ENCODE data around the gene CT47B1. TPM values are rescaled to one million over a fixed set of nuclear protein-coding genes. Genes with fewer than 3 reads are reported as not detected.

CT47B1 gene
- total RNA-seq, 4 donors from 2014 or later: not detected

DNA sequence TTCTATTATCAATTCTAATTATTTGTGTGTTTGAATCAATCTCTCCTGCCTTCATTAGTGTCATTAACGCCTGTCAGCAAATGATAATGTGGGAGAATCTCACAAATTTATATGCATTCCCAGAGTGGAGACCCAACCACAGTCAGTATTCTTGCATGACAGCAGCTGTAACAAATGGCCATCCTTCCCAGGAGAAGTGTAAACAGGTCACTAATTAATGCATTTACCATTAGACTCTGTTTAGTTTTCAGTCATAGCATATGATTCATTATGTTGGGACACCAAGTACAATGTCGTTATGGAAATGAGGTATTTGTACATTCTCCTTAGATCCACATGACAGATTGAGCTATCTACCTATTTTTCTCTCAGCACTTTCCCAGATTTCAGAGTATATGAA lies 50.5 kb downstream of the CT47B1 start:
- DNase-seq: no peak
- Histone ChIP-seq H3K27me3 (no peaks in the 10 kb centered on the region), H3K36me3 (no peaks in the 10 kb centered on the region), H3K4me1 (no peaks in the 10 kb centered on the region), H3K9me3 (no peaks in the 10 kb centered on the region), H3K4me3 (no peak overlapping the region), H3K27ac (no peak overlapping the region)
- intact Hi-C loops (cut with DNase I; ENCODE audit: low total_unique reads): no loop called here
- no peak for TF ChIP-seq POLR2A (IDR thresholded peaks at IDR 0.05)
- TF ChIP-seq, protein P1, sequence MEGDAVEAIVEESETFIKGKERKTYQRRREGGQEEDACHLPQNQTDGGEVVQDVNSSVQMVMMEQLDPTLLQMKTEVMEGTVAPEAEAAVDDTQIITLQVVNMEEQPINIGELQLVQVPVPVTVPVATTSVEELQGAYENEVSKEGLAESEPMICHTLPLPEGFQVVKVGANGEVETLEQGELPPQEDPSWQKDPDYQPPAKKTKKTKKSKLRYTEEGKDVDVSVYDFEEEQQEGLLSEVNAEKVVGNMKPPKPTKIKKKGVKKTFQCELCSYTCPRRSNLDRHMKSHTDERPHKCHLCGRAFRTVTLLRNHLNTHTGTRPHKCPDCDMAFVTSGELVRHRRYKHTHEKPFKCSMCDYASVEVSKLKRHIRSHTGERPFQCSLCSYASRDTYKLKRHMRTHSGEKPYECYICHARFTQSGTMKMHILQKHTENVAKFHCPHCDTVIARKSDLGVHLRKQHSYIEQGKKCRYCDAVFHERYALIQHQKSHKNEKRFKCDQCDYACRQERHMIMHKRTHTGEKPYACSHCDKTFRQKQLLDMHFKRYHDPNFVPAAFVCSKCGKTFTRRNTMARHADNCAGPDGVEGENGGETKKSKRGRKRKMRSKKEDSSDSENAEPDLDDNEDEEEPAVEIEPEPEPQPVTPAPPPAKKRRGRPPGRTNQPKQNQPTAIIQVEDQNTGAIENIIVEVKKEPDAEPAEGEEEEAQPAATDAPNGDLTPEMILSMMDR (IDR thresholded peaks at IDR 0.05): no peak

DNA sequence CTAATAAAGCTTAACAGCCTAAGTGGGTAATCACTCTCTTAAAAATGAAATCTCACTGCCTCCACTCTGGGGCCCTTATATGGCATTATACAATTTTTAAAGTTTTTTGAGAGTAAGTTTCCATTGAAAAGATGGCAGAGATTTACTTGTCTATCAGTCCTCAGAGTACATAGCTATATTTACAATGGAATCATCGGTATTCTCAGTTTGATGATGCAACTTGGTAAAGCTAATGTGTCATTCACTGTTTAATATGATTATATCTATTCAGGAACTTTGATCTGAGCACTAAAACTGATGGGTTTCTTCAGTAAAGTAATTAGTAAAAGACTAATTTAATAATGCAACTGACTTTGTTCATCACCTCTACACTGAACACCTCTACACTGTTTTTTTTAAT lies 51.6 kb downstream of the CT47B1 start:
- TF ChIP-seq, protein P1 (IDR thresholded peaks at IDR 0.05): no peak
- TF ChIP-seq POLR2A (IDR thresholded peaks at IDR 0.05): no peak
- Histone ChIP-seq H3K4me1 (no peaks in the 10 kb centered on the region), H3K4me3 (no peak overlapping the region), H3K27me3 (no peaks in the 10 kb centered on the region), H3K9me3 (no peaks in the 10 kb centered on the region), H3K27ac (no peak overlapping the region), H3K36me3 (no peaks in the 10 kb centered on the region)
- intact Hi-C loops (cut with DNase I; ENCODE audit: low total_unique reads): no loop called here
- no peak for DNase-seq

DNA sequence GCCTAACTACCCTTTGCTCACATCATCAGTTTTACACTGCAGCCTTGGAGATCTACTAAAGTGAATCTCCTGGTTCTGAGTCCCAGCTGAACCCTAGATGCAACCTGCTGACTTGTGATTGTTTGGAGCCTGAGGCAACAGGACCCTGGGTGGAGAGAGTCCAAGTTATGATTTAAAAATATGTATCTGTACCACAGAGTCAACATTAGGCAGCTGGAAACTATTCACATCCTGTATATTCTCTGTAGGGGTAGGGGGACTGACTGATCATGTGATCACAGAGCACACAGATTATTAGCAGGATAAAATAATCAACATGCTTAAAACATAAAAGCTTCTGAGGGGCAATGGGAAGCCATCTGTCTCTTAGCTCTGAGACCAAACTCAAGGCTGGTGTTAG lies 52.1 kb downstream of the CT47B1 start:
- TF ChIP-seq, protein P1 (IDR thresholded peaks at IDR 0.05): no peak
- no peak for TF ChIP-seq POLR2A (IDR thresholded peaks at IDR 0.05)
- Histone ChIP-seq H3K27me3 (no peaks in the 10 kb centered on the region), H3K27ac (no peak overlapping the region), H3K4me3 (no peak overlapping the region), H3K9me3 (no peaks in the 10 kb centered on the region), H3K4me1 (no peaks in the 10 kb centered on the region), H3K36me3 (no peaks in the 10 kb centered on the region)
- intact Hi-C loops (cut with DNase I; ENCODE audit: low total_unique reads): no loop called here
- no peak for DNase-seq

Small RNA genes lying within 50 kb of the gene (small RNA-seq; reads per million reads assigned to genes)
- not detected for gene AC008162.1

Other genes with a start within 250 kb of the CT47B1 start
- gene C1GALT1C1, start 245.8 kb downstream of the CT47B1 start, total RNA-seq: 10 to 100 TPM in 3 of 4 donors, 1 to 10 TPM in 1; 5.4 to 39.3 (median 18.0) TPM
- gene CT47A11, start 61.3 kb upstream of the CT47B1 start, total RNA-seq: not detected
- not detected for gene CT47A10, start 66.2 kb upstream of the CT47B1 start, total RNA-seq
- not detected for gene CT47A9, start 71.0 kb upstream of the CT47B1 start, total RNA-seq
- gene CT47A8, start 75.9 kb upstream of the CT47B1 start, total RNA-seq: not detected
- not detected for gene CT47A7, start 80.7 kb upstream of the CT47B1 start, total RNA-seq
- not detected for gene CT47A6, start 85.6 kb upstream of the CT47B1 start, total RNA-seq
- not detected for gene CT47A5, start 90.5 kb upstream of the CT47B1 start, total RNA-seq
- gene CT47A4, start 95.3 kb upstream of the CT47B1 start, total RNA-seq: not detected
- not detected for gene CT47A3, start 100.2 kb upstream of the CT47B1 start, total RNA-seq
- not detected for gene CT47A2, start 105.1 kb upstream of the CT47B1 start, total RNA-seq
- not detected for gene CT47A1, start 109.9 kb upstream of the CT47B1 start, total RNA-seq
- 1 to 10 TPM in 2 of 4 donors, under 1 TPM in 2; 0.29 to 5.4 (median 1.1) TPM for gene GLUD2, start 171.7 kb upstream of the CT47B1 start, total RNA-seq

Data from uterus (tissue), 4 donors.